GM18526 (cell line): ENCODE data around the gene AGFG2.

Experiments used
- POLR2A ChIP-seq: IDR thresholded peaks from 3 replicates; pipeline ENCODE4 v1.6.1; 2011; ENCODE audit not compliant: insufficient read length; ENCODE audit errors: extremely low read depth

The AGFG2 gene

GRCh38 chr7:100613412-100614175 lies 74.6 kb downstream of the AGFG2 start:
- no peak for TF ChIP-seq POLR2A

GRCh38 chr7:100614308-100614861 lies 75.4 kb downstream of the AGFG2 start:
- TF ChIP-seq POLR2A: no peak
